Loucy (cell line): ENCODE results near the gene OAS1.

Experiments
- H2AFZ ChIP-seq: fragments of 200-600 bp; sonication (generic); 2 replicates; pipeline ENCODE4 v1.6.0; 2016; ENCODE audit warnings: antibody characterized with exemption, mild to moderate bottlenecking, low read length, moderate library complexity
- H3F3A ChIP-seq: fragments of 200-600 bp; 2 replicates; pipeline ENCODE4 v1.6.0; 2016; ENCODE audit warnings: antibody characterized with exemption, low read depth, mild to moderate bottlenecking
- H3K27me3 ChIP-seq: fragments of 200-600 bp; sonication (generic); 2 replicates; pipeline ENCODE4 v1.6.1; 2014; ENCODE audit warnings: low read length, mild to moderate bottlenecking; ENCODE audit not compliant: insufficient read depth, poor library complexity, severe bottlenecking
- H3K36me3 ChIP-seq: fragments of 200-600 bp; sonication (generic); 2 replicates; pipeline ENCODE4 v1.6.1; 2016; ENCODE audit warnings: low read length; ENCODE audit not compliant: insufficient read depth
- H3K4me1 ChIP-seq: fragments of 200-600 bp; sonication (generic); 2 replicates; pipeline ENCODE4 v1.5.1; 2014; ENCODE audit warnings: low read length, mild to moderate bottlenecking; ENCODE audit not compliant: insufficient read depth, poor library complexity, severe bottlenecking
- H3K4me2 ChIP-seq: fragments of 200-600 bp; sonication (generic); 2 replicates; pipeline ENCODE4 v1.6.0; 2014; ENCODE audit warnings: antibody characterized with exemption, low read length, low read depth, mild to moderate bottlenecking; ENCODE audit not compliant: poor library complexity, severe bottlenecking
- H3K4me3 ChIP-seq: fragments of 200-600 bp; sonication (generic); 2 replicates; pipeline ENCODE4 v1.5.1; 2014; ENCODE audit warnings: low read length, mild to moderate bottlenecking, mixed read lengths; ENCODE audit not compliant: poor library complexity, severe bottlenecking
- H3K79me2 ChIP-seq: fragments of 200-600 bp; sonication (generic); 2 replicates; pipeline ENCODE4 v1.6.1; 2014; ENCODE audit warnings: low read length; ENCODE audit not compliant: insufficient read depth
- H3K9ac ChIP-seq: fragments of 200-600 bp; sonication (generic); 2 replicates; pipeline ENCODE4 v1.6.0; 2014; ENCODE audit warnings: mild to moderate bottlenecking, low read depth, low read length, moderate library complexity; ENCODE audit not compliant: poor library complexity, severe bottlenecking
- H3K9me2 ChIP-seq: fragments of 200-600 bp; sonication (generic); replicated peaks from 2 replicates; pipeline ENCODE4 v1.6.1; 2016; ENCODE audit warnings: low read depth, low read length, mixed read lengths
- H3K9me3 ChIP-seq: fragments of 200-600 bp; sonication (generic); 2 replicates; pipeline ENCODE4 v1.6.1; 2014; ENCODE audit warnings: mild to moderate bottlenecking, antibody characterized with exemption, low read length, low read depth; ENCODE audit not compliant: insufficient read depth
- H4K20me1 ChIP-seq: fragments of 200-600 bp; sonication (generic); 2 replicates; pipeline ENCODE4 v1.6.0; 2014; ENCODE audit warnings: antibody characterized with exemption, low read length, mild to moderate bottlenecking; ENCODE audit not compliant: insufficient read depth, poor library complexity, severe bottlenecking
- EZH2phosphoT487 ChIP-seq: fragments of 200-600 bp; IDR thresholded peaks from 2 replicates; pipeline ENCODE4 v1.6.1; 2018; ENCODE audit warnings: antibody characterized with exemption, mild to moderate bottlenecking, moderate library complexity, borderline replicate concordance
- TF ChIP-seq, protein P1 (sequence below): fragments of 200-600 bp; sonication (generic); conservative IDR thresholded peaks from 2 replicates; pipeline ENCODE4 v1.5.1; 2014; ENCODE audit warnings: mild to moderate bottlenecking, antibody characterized with exemption, low read length

The OAS1 gene

DNA sequence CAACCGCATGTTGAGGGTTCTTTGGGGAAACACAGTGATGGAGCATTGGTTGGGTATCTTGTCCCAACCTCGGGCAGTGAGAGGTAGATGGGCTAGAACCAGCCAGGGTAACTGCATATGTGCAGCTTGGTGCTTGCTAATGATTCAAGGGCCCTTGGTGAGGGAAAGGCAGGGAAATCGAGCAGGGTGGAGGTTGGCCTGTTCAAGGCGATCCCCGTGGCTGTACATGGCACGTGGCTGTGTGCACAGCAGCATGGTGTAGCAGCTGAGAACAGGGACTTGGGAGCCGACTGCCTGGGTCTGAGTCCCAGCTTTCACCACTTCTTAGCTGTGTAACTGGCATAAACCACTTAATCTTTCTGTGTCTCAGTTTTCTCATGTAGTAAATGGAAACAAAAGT is 45.5 kb upstream of the OAS1 start:
- H3K4me2 ChIP-seq, result no peak overlapping the region
- no peak overlapping the region for H3K4me3 ChIP-seq
- TF ChIP-seq EZH2phosphoT487, result no peak
- TF ChIP-seq, protein P1, sequence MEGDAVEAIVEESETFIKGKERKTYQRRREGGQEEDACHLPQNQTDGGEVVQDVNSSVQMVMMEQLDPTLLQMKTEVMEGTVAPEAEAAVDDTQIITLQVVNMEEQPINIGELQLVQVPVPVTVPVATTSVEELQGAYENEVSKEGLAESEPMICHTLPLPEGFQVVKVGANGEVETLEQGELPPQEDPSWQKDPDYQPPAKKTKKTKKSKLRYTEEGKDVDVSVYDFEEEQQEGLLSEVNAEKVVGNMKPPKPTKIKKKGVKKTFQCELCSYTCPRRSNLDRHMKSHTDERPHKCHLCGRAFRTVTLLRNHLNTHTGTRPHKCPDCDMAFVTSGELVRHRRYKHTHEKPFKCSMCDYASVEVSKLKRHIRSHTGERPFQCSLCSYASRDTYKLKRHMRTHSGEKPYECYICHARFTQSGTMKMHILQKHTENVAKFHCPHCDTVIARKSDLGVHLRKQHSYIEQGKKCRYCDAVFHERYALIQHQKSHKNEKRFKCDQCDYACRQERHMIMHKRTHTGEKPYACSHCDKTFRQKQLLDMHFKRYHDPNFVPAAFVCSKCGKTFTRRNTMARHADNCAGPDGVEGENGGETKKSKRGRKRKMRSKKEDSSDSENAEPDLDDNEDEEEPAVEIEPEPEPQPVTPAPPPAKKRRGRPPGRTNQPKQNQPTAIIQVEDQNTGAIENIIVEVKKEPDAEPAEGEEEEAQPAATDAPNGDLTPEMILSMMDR, result no peak
- H3F3A ChIP-seq, result no peaks in the 10 kb centered on the region
- no peaks in the 10 kb centered on the region for H3K4me1 ChIP-seq
- no peak overlapping the region for H2AFZ ChIP-seq
- H3K27me3 ChIP-seq, result no peaks in the 10 kb centered on the region
- no peaks in the 10 kb centered on the region for H3K9me3 ChIP-seq
- H3K36me3 ChIP-seq, result no peaks in the 10 kb centered on the region
- no peaks in the 10 kb centered on the region for H3K9me2 ChIP-seq
- H4K20me1 ChIP-seq, result no peaks in the 10 kb centered on the region
- no peaks in the 10 kb centered on the region for H3K79me2 ChIP-seq
- no peak overlapping the region for H3K9ac ChIP-seq

DNA sequence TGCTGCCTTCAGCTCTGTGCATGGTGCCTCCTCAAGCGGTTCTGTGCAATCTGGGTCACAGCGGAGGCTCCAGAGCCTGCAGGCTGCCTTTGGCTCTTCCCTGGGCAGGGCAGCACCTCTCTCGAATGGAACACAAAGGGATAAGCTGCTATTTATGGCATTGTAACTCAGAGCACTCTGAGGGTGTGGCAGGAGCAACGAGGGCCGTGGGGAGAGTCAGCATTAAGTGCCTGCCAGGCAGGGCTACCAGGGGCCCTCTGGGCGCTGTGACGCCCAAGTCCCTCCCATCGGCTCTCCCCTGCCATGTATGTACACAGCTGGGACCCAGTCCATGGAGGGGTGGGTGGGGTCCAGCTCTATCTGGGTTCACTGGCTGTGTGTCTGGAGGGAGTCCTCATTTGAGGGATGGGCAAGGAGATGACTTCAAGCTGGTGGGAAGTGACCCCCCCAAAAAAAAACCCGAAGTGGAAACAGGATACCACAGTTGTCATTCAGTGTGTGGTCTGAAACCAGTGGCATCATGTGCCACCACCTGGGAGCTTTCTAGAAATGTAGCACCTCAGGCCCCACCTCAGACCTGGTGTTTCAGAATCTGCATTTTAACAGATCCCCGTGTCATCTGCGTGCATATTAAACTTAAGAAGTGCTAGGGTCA is 44.0 kb upstream of the OAS1 start:
- H3K27me3 ChIP-seq, result no peaks in the 10 kb centered on the region
- H3K4me3 ChIP-seq, result no peak overlapping the region
- H3F3A ChIP-seq, result no peaks in the 10 kb centered on the region
- H3K36me3 ChIP-seq, result no peaks in the 10 kb centered on the region
- H2AFZ ChIP-seq, result no peak overlapping the region
- H3K9me2 ChIP-seq, result no peaks in the 10 kb centered on the region
- H3K4me1 ChIP-seq, result no peaks in the 10 kb centered on the region
- no peak overlapping the region for H3K4me2 ChIP-seq
- no peak overlapping the region for H3K9ac ChIP-seq
- no peaks in the 10 kb centered on the region for H3K9me3 ChIP-seq
- TF ChIP-seq EZH2phosphoT487, result no peak
- TF ChIP-seq, protein P1, result no peak
- no peaks in the 10 kb centered on the region for H3K79me2 ChIP-seq
- H4K20me1 ChIP-seq, result no peaks in the 10 kb centered on the region

DNA sequence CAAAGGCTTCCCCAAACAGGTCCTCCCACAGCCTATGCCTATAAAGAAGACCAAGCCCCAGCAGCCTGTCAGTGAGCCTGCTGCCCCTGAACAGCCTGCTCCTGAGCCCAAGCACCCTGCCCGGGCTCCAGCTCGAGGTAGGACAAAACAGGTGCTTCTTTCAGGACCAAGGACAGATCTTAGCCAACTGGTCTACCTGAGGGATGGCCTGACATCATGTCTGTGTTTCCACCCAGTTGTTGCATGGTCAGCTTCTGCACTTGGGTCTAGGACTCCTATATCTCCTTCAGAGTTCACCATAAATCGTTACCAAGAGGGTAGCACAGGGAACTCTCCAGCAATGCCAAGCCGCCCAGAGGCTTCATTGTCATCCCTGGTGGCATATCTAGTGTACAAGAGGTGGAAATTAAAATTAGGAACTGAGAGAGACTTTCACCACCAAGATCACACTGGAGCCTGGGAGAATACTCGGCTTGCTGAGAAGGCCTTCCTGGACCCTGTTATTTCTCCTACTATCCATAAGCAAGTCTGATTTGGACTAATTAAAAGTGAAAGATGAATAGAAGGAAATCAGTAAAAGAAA is 38.2 kb upstream of the OAS1 start:
- H3K9ac ChIP-seq, result no peak overlapping the region
- no peaks in the 10 kb centered on the region for H4K20me1 ChIP-seq
- H2AFZ ChIP-seq, result no peak overlapping the region
- no peak for TF ChIP-seq EZH2phosphoT487
- TF ChIP-seq, protein P1, result no peak
- H3K4me2 ChIP-seq, result no peak overlapping the region
- no peaks in the 10 kb centered on the region for H3K4me1 ChIP-seq
- no peak overlapping the region for H3K4me3 ChIP-seq
- H3K79me2 ChIP-seq, result no peaks in the 10 kb centered on the region
- H3F3A ChIP-seq, result no peaks in the 10 kb centered on the region
- no peaks in the 10 kb centered on the region for H3K36me3 ChIP-seq
- no peaks in the 10 kb centered on the region for H3K27me3 ChIP-seq
- H3K9me3 ChIP-seq, result no peaks in the 10 kb centered on the region
- H3K9me2 ChIP-seq, result no peaks in the 10 kb centered on the region
